HepG2 (cell line): ENCODE results near the gene MED4.

ENCODE experiments used
- HMG20B ChIP-seq: conservative IDR thresholded peaks from 2 replicates; pipeline ENCODE4 v1.6.1; 2016; ENCODE audit warnings: missing genetic modification reagents, missing compliant biosample characterization
- HNRNPUL1 ChIP-seq: fragments of 200-400 bp; formaldehyde crosslinking; IDR thresholded peaks from 2 replicates; pipeline ENCODE4 v1.6.1; 2017; ENCODE audit warnings: low read depth, mild to moderate bottlenecking, low read length, moderate library complexity
- MAZ ChIP-seq, 2 experiments: sonication (generic) in 1 of 2; formaldehyde crosslinking in 1 of 2; IDR thresholded peaks; 2 replicates each; pipeline versions ENCODE4 v1.5.0 to v1.6.1; 2012 to 2020; ENCODE audit warnings: low read depth in 2 of 2, mild to moderate bottlenecking in 2 of 2, borderline replicate concordance in 1 of 2, improper control_type of control experiment in 1 of 2, low read length in 1 of 2, missing genetic modification reagents in 1 of 2, moderate library complexity in 1 of 2
- SAFB2 ChIP-seq: sonication (generic); formaldehyde crosslinking; IDR thresholded peaks from 2 replicates; pipeline ENCODE4 v1.5.1; 2020; ENCODE audit warnings: missing genetic modification reagents, low read depth, mild to moderate bottlenecking, borderline replicate concordance
- ZBTB34 ChIP-seq: sonication (generic); formaldehyde crosslinking; IDR thresholded peaks from 2 replicates; pipeline ENCODE4 v1.8.0; 2022; ENCODE audit warnings: mild to moderate bottlenecking, missing genetic modification reagents
- ZNF547 ChIP-seq: sonication (generic); formaldehyde crosslinking; IDR thresholded peaks from 2 replicates; pipeline ENCODE4 v1.5.1; 2020; ENCODE audit warnings: mild to moderate bottlenecking, missing genetic modification reagents
- TF ChIP-seq, protein P1 (sequence below): sonication (generic); formaldehyde crosslinking; IDR thresholded peaks from 2 replicates; pipeline ENCODE4 v1.4.0; 2020; ENCODE audit warnings: missing genetic modification reagents, borderline replicate concordance
- TF ChIP-seq, protein P2 (sequence below): sonication (generic); formaldehyde crosslinking; IDR thresholded peaks from 2 replicates; pipeline ENCODE4 v1.8.1; 2023; ENCODE audit warnings: mild to moderate bottlenecking, missing genetic modification reagents

DNA sequence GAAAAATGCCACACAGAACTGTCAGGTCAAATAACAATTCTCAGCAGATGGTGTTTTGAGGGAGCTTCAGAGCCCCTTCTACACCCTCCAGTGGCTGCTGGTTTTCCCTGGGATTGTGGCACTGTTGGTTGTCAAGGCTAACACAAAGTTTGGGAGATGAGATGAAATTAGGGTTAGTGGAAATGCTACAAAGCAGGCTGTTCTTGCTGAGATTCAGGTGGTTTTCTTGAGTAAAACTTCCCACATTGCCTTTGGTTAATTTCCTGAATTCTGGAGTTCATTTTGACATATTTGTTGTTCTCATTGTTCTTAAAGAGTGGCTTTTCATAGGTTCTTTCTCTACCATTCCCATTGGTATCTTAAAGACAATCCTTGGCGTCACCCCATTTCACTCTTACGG is 22.1 kb downstream of the MED4 start:
- TF ChIP-seq ZNF547 (CRISPR knock-in tag) (no peak), HMG20B (CRISPR knock-in tag) (no peak), HNRNPUL1 (no peak), ZBTB34 (CRISPR knock-in tag) (no peak), MAZ (IDR thresholded peaks at IDR 0.05; ENCODE audit: borderline replicate concordance, low read depth, low read length) (no peak), MAZ (CRISPR knock-in tag; IDR thresholded peaks at IDR 0.05; ENCODE audit: low read depth) (no peak), SAFB2 (no peak)
- TF ChIP-seq, protein P1, sequence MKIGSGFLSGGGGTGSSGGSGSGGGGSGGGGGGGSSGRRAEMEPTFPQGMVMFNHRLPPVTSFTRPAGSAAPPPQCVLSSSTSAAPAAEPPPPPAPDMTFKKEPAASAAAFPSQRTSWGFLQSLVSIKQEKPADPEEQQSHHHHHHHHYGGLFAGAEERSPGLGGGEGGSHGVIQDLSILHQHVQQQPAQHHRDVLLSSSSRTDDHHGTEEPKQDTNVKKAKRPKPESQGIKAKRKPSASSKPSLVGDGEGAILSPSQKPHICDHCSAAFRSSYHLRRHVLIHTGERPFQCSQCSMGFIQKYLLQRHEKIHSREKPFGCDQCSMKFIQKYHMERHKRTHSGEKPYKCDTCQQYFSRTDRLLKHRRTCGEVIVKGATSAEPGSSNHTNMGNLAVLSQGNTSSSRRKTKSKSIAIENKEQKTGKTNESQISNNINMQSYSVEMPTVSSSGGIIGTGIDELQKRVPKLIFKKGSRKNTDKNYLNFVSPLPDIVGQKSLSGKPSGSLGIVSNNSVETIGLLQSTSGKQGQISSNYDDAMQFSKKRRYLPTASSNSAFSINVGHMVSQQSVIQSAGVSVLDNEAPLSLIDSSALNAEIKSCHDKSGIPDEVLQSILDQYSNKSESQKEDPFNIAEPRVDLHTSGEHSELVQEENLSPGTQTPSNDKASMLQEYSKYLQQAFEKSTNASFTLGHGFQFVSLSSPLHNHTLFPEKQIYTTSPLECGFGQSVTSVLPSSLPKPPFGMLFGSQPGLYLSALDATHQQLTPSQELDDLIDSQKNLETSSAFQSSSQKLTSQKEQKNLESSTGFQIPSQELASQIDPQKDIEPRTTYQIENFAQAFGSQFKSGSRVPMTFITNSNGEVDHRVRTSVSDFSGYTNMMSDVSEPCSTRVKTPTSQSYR (CRISPR knock-in tag), result no peak
- TF ChIP-seq, protein P2, sequence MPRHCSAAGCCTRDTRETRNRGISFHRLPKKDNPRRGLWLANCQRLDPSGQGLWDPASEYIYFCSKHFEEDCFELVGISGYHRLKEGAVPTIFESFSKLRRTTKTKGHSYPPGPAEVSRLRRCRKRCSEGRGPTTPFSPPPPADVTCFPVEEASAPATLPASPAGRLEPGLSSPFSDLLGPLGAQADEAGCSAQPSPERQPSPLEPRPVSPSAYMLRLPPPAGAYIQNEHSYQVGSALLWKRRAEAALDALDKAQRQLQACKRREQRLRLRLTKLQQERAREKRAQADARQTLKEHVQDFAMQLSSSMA (CRISPR knock-in tag), result no peak
